AG09309 (cell line): ENCODE data around the gene PPP4C.

Source experiments
- DNase-seq: peaks from one replicate; pipeline ENCODE4 v3.0.0-alpha.2; 2010; ENCODE audit warnings: low read depth
- H3K4me3 ChIP-seq: 2 replicates; pipeline ENCODE4 v1.5.1; 2011; ENCODE audit warnings: mild to moderate bottlenecking, low read depth, low read length, moderate library complexity; ENCODE audit not compliant: control insufficient read depth
- TF ChIP-seq, protein P1 (sequence below): IDR thresholded peaks from 2 replicates; pipeline ENCODE4 v1.5.1; 2011; ENCODE audit warnings: mild to moderate bottlenecking, low read depth, low read length, inconsistent platforms; ENCODE audit not compliant: insufficient read depth, control insufficient read depth; ENCODE audit errors: missing control alignments

The PPP4C gene

DNA sequence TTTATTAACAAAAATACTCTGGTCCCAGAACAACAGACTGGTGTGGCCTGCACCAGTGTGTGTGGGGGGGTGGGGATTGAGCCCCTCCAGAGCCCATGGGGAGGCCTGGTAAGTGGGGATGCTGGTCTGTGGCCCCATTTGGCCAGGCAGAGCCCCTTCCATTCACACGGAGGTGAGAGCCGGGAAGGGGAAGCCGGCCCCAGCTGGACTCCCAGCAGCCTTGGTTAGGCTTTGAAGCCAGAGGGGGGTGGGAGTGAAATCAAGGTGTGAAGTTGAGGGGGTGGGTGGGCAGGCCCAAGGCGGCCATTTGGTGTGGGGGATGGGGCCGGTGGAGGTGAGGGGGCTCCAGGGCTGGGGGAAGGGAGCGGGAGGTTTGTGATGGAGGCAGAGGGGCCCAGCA, 10.0 kb downstream of the PPP4C start:
- H3K4me3 ChIP-seq = no peak overlapping the region
- TF ChIP-seq, protein P1, sequence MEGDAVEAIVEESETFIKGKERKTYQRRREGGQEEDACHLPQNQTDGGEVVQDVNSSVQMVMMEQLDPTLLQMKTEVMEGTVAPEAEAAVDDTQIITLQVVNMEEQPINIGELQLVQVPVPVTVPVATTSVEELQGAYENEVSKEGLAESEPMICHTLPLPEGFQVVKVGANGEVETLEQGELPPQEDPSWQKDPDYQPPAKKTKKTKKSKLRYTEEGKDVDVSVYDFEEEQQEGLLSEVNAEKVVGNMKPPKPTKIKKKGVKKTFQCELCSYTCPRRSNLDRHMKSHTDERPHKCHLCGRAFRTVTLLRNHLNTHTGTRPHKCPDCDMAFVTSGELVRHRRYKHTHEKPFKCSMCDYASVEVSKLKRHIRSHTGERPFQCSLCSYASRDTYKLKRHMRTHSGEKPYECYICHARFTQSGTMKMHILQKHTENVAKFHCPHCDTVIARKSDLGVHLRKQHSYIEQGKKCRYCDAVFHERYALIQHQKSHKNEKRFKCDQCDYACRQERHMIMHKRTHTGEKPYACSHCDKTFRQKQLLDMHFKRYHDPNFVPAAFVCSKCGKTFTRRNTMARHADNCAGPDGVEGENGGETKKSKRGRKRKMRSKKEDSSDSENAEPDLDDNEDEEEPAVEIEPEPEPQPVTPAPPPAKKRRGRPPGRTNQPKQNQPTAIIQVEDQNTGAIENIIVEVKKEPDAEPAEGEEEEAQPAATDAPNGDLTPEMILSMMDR = no peak
- no peak for DNase-seq

DNA sequence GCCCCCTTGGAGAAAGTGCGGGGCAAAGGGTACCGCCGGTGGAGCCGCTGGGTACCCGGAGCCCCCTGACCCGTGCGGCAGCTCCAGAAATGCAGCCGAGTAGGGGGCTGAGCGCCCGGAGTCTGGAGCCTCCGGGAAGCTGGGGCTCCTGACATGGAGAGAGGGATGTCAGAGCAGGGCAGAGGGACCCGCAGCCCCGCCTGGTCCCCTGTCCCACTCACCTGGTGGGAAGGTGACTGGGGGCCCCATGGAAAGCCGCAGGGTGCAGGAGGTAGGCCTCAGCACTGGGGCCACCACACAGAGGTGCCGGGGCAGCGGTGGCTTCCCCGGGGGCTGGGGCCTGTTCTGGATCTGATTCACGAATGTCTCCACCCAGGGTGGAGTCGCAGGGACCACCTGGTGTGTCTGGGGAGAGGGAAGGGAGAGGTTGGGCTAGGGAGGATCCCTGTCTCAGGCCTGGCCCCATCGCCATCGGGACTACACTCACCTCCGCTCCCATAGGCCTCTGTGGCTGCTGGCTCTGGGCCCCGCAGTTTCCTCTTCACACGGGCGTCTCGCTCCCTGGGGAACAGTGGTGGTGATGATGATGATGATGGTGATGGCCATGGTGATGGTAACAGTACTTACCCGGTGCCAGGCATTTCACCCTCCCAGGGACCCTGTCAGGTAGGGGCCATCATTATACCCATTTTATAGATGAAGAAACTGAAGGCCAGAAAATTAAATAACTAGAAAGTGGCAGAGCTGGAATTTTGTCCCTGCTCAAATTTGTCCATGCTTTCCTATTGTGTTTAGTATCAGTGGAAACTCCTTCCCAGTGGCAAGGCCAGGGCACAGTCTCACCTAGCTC, 10.7 kb downstream of the PPP4C start:
- H3K4me3 ChIP-seq = no peak overlapping the region
- DNase-seq = no peak
- TF ChIP-seq, protein P1 = no peak

DNA sequence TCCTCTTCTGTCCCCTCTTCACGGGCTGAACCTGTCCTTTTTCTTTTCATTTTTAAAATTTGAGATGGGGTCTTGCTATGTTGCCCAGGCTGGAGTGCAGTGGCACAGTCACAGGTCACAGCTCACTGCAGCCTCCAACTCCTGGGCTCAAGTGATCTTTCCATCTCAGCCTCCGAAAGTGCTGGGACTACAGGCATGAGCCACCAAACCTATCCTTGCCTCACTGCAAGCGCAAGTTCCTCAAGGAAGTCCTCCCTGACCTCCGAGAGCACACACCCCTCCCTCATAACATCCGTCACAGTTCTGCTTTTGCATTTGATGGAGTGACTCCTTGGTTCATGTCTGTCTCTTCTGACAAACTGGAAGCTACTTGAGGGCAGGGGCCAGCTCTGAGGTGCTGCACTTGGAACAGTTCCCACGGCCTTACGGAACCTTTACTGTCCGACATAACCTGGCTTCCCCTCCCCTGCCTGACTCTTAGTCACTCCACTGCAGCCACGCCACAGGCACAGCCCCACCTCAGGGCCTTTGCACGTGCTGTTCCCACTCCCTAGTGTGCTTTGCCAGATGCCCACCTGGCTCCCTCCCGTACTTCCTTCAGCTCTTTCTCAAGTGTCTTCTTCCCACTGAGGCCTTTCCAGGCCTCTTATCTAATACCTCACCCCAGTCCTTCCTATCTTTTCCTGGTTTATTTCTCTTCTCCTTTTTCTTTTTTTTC, 11.5 kb downstream of the PPP4C start:
- H3K4me3 ChIP-seq = no peak overlapping the region
- no peak for DNase-seq
- TF ChIP-seq, protein P1 = no peak

DNA sequence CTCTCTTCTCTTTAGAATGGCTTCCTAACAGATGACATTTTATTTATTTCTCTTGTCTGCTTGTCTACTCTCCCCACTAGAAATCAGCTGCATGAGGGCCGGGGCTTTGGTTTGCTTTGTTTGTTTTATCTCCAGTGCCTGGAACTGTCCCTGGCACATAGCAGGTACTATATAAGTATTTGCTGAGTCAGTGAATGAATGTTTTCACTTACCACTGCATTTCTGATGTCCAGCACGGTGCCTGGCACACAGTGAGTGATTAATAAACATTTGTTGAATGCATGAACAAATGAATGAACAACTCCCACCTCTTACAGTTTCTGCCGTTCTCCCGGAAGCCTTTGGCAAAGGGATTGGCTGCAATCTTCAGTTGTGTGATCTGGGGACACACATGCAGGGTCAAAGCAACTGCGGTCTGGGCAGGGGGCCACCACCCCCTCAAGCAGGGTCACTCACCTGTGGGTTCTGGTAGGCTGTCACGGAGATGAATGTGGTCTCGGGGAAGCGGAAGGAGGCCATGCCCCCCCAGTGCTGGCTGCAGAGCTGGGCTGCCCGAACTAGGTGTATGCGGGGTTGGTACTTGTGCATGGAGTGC, 12.5 kb downstream of the PPP4C start:
- TF ChIP-seq, protein P1 = no peak
- DNase-seq = no peak
- no peak overlapping the region for H3K4me3 ChIP-seq

DNA sequence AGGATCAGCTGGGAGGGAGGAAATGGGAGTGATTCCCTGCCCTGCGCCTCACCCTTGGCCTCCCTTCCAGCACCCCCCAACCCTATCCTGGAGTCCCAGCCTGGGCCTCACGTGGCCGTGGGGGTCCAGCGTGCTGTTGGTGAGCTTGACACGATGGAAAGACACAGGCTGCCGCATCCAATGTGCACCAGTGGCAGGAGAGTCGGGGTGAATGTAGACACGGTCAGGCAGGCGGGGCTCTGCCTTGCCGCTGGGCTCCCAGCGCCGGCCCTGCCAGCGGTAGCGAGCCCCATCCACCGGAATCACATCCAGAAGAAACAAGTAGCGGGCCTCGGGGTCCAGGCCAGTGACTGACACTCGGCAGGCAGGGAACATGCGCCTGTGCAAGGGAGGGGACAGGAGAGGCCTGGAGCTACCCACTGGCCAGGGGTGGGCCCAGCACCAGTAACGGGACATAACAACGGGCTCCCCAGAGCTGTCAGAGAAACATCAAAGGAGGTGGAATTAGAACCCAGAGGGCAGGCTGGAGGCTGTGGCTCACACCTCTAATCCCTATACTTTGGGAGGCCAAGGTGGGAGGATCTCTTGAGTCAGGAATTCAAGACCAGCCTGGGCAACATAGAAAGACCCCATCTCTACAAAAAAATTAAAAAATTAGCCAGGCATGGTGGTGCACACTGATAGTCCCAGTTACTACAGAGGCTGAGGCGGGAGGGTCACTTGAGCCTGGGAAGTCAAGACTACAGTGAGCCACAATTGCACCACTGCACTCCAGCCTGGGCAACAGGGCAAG, 13.2 kb downstream of the PPP4C start:
- DNase-seq = no peak
- TF ChIP-seq, protein P1 = no peak
- H3K4me3 ChIP-seq = no peak overlapping the region
